Upper lobe of right lung (tissue), 1 donor: ENCODE results near the gene GALNT16. TPM values are rescaled to one million over a fixed set of nuclear protein-coding genes. Genes with fewer than 3 reads are reported as not detected.

Experiments used
- ATAC-seq: fragments of 200-7000 bp; cut with Tn5 transposase; one replicate; pipeline ENCODE4 v1.9.1; 2020; ENCODE audit warnings: mild to moderate bottlenecking, moderate library complexity
- DNase-seq: peaks from one replicate; pipeline ENCODE4 v3.0.0-alpha.2; 2020
- H3K27ac ChIP-seq: fragments of 200-600 bp; one replicate; pipeline ENCODE4 v1.8.0; 2022
- H3K27me3 ChIP-seq: fragments of 200-600 bp; one replicate; pipeline ENCODE4 v1.8.0; 2022; ENCODE audit warnings: mild to moderate bottlenecking
- H3K36me3 ChIP-seq: fragments of 200-600 bp; one replicate; pipeline ENCODE4 v1.8.0; 2022
- H3K4me1 ChIP-seq: fragments of 200-600 bp; one replicate; pipeline ENCODE4 v1.8.0; 2022
- H3K4me3 ChIP-seq: fragments of 200-600 bp; one replicate; pipeline ENCODE4 v1.8.0; 2022; ENCODE audit warnings: mild to moderate bottlenecking
- H3K9me3 ChIP-seq: fragments of 200-600 bp; one replicate; pipeline ENCODE4 v1.8.0; 2022
- intact Hi-C: fragments of 100-400 bp; cut with DNase I; formaldehyde crosslinking; loops from one replicate; pipeline ENCODE4 v1.11.0; 2022
- total RNA-seq: library from RNA; stranded (reverse); fragmentation: NEBNext Ultra II Directional; extraction: Animal tissue kit (Norgen Biotek cat#: 25700); gene quantifications from one replicate; pipeline ENCODE4 v1.2.1, GENCODE V29; 2021
- TF ChIP-seq, protein P1 (sequence below): fragments of 200-600 bp; IDR thresholded peaks from one replicate; pipeline ENCODE4 v1.8.0; 2022; ENCODE audit warnings: antibody characterized with exemption
- donor health status: DM: no; HTN: yes; CAD: no; lungs with severe emphysema.

The GALNT16 gene
- total RNA-seq, 1 donor from 2014 or later, result 3.0 TPM

DNA sequence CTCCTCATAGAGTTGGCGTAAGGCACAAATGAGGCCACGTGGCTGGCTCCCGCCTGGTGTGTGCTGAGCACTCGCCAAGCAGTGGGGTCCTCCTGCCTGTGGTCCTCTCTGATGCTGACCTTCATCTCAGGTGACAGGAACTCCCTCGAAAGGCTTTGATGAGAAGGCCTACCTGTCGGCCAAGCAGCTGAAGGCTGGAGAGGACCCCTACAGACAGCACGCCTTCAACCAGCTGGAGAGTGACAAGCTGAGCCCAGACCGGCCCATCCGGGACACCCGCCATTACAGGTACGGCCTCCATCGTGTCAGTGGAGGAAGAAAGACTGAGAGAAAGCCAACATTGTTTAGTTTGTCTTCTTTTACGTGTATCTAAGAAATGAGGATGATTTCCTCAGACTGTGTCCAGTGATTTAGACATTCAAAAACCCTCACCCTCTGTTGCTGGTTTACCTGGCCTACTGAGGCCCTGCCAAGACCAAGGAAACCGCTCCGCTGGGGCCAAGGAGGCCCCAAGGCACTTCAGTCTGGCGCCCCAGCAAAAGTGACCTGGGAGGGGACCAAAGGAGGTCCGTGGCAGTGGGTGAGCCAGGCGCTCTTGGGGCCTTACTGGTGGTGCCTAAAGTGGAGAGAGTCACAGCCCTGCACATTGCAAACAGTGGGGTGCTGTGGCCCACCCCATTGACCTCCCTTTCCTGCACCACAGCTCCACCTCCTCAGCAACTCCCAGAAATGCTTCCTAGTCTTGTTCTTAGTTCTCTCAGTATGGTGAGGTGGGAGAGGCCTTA, 60.8 kb downstream of the GALNT16 start:
- ATAC-seq, result no peak
- no peaks in the 10 kb centered on the region for H3K36me3 ChIP-seq
- H3K9me3 ChIP-seq, result no peaks in the 10 kb centered on the region
- no peak overlapping the region for H3K27ac ChIP-seq
- no peak overlapping the region for H3K4me3 ChIP-seq
- DNase-seq, result peak; percentile 50
- H3K27me3 ChIP-seq, result no peaks in the 10 kb centered on the region
- H3K4me1 ChIP-seq, result peaks cover 6% of the 10 kb centered on the region
- TF ChIP-seq, protein P1, sequence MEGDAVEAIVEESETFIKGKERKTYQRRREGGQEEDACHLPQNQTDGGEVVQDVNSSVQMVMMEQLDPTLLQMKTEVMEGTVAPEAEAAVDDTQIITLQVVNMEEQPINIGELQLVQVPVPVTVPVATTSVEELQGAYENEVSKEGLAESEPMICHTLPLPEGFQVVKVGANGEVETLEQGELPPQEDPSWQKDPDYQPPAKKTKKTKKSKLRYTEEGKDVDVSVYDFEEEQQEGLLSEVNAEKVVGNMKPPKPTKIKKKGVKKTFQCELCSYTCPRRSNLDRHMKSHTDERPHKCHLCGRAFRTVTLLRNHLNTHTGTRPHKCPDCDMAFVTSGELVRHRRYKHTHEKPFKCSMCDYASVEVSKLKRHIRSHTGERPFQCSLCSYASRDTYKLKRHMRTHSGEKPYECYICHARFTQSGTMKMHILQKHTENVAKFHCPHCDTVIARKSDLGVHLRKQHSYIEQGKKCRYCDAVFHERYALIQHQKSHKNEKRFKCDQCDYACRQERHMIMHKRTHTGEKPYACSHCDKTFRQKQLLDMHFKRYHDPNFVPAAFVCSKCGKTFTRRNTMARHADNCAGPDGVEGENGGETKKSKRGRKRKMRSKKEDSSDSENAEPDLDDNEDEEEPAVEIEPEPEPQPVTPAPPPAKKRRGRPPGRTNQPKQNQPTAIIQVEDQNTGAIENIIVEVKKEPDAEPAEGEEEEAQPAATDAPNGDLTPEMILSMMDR, result no peak
- intact Hi-C loops, result no loop called here

DNA sequence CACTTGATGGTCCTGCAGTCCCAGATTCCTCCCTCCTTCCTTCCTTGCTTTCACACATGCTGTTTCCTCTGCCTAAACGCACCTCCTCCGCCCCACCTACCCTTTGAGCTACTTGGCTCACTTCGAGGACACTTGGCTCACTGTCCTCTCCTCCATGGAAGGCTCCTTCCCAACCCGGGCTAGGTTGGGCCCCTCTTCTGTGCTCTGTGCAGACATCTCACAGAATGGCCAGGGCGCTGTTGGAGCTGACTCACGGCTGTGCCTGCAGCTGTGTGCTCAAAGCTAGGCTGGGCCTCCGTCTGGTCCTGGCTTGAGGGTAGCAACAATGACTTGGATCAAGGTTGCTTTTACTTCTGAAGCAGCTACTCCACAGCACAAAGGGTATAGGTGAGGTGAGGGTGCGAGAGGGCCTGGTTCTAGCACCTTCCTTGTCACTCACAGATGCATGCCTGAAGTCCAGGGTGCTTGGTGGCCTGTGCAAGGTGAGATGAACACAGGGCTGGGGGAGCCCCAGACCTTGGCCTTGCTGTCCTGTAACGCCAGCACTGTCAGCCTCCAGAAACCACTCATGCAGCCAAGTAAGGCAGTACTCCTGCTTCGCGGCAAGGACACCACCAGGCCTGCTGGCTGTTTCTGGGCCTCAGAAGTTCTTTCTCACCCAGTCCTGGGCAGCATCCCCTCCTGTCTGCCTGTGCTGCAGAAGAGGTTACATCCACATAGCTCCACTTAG, 61.8 kb downstream of the GALNT16 start:
- DNase-seq (peak; percentile 51), ATAC-seq (no peak)
- Histone ChIP-seq H3K27me3 (no peaks in the 10 kb centered on the region), H3K4me3 (no peak overlapping the region), H3K9me3 (no peaks in the 10 kb centered on the region), H3K27ac (no peak overlapping the region), H3K36me3 (no peaks in the 10 kb centered on the region), H3K4me1 (peaks cover 6% of the 10 kb centered on the region)
- TF ChIP-seq, protein P1, result no peak
- intact Hi-C loops, result no loop called here

GRCh38 chr14:69323266-69323998, 63.5 kb downstream of the GALNT16 start:
- intact Hi-C loops, result no loop called here
- TF ChIP-seq, protein P1, result no peak
- no peaks in the 10 kb centered on the region for H3K9me3 ChIP-seq
- H3K27ac ChIP-seq, result no peak overlapping the region
- DNase-seq (peak; percentile 31), ATAC-seq (no peak)
- no peaks in the 10 kb centered on the region for H3K36me3 ChIP-seq
- H3K4me1 ChIP-seq, result no peaks in the 10 kb centered on the region
- no peaks in the 10 kb centered on the region for H3K27me3 ChIP-seq
- H3K4me3 ChIP-seq, result no peak overlapping the region

GRCh38 chr14:69323999-69324282, 64.0 kb downstream of the GALNT16 start:
- Histone ChIP-seq H3K4me3 (no peak overlapping the region), H3K27me3 (no peaks in the 10 kb centered on the region), H3K36me3 (no peaks in the 10 kb centered on the region), H3K27ac (no peak overlapping the region), H3K9me3 (no peaks in the 10 kb centered on the region), H3K4me1 (no peaks in the 10 kb centered on the region)
- TF ChIP-seq, protein P1, result no peak
- intact Hi-C loops, result no loop called here
- DNase-seq (no peak), ATAC-seq (no peak)

DNA sequence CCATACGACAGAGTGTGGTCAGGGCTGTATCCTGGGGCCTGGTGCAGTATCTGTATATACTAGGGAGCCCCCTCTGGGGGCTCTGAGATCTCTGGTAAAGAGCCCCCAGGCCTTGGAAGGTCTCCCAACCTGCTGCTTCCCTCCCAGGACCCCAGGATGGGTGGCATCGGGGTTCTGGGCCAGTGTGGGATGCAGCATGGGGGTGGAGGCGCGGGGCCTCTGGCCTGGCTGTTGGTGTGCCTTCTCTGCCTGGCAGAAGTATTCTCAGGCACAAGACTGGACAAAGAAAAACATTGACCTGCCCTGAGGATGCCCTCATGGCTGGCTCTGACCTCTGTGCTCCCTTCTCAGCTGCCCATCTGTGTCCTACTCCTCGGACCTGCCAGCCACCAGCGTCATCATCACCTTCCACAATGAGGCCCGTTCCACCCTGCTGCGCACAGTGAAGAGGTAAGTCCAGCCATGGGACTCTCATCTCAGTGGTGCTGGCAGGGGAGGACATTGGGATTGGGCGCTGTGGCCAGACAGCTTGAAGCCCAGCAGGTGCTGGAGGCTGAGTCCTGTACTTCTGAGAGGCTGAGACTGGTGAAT, 64.5 kb downstream of the GALNT16 start:
- H3K4me1 ChIP-seq, result no peaks in the 10 kb centered on the region
- H3K36me3 ChIP-seq, result no peaks in the 10 kb centered on the region
- no peaks in the 10 kb centered on the region for H3K9me3 ChIP-seq
- DNase-seq (peak; percentile 40), ATAC-seq (no peak)
- no peak overlapping the region for H3K4me3 ChIP-seq
- H3K27ac ChIP-seq, result no peak overlapping the region
- no peaks in the 10 kb centered on the region for H3K27me3 ChIP-seq
- TF ChIP-seq, protein P1, result no peak
- intact Hi-C loops, result no loop called here
